ENCODE data around the gene BCL7B.
A peak's percentile ranks its signal among the peaks of the same experiment; 100 is the strongest.
"Not testable (repeated sequence)": the region's sequence is repeated elsewhere in the genome, so short reads cannot be mapped to it uniquely, and the experiment has no call there.

The BCL7B gene

GRCh38 chr7:73532224-73532623 is 25.3 kb downstream of the BCL7B start:
- no peak for DNase-seq

GRCh38 chr7:73530800-73531199 is 26.7 kb downstream of the BCL7B start:
- DNase-seq, result no peak

DNA sequence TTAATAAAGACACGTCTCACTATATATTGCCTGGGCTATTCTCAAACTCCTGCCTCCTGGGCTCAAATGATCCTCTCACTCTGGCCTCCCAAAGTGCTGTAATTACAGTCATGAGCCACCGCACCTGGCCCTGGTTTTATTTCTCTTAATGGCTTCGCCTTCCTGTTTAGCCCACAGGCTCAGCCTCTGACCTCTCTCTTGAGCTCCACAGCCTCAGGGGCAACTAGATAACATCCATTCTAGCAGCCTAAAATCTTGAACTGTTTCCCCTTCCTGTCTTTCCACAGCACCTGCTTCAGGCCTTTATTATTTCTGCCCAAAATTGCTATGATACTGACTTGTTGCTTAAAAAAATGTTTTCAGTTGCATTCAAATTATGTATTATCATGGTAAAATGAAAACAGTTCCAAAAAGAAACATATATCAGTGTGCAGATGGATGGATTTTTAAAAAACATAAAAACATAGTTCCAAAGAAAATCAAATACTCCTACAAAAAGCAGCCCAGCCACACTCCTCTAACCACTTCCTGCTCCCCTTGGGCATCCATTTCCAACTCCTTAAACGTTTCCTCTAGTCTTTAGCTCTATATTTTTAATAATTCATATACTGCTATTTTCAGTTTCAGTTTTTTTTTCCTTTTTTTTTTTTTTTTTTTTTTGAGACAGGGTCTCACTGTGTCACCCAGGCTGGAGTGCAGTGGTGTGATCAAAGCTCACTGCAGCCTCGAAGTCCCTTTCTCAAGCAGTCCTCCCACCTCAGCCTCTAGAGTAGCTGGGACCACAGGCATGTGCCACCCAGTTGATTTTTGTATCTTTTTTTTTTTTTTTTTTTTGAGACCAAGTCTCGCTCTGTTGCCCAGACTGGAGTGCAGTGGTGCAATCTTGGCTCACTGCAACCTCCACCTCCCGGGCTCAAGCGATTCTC is 30.3 kb downstream of the BCL7B start:
- no peak for DNase-seq

DNA sequence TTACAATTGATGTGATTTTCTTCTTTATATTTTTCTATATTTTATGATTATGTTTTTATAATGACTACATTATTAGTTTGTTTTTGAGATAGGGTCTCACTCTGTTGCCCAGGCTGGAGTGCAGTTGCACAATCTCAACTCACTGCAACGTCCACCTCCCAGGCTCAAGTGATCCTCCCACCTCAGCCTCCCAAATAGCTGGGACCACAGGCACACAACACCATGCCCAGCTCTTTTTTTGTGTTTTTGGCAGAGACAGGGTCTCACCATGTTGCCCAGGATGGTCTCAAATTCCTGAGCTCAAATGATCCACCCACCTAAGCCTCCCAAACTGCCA is 31.4 kb downstream of the BCL7B start:
- DNase-seq, result not testable (repeated sequence)

DNA sequence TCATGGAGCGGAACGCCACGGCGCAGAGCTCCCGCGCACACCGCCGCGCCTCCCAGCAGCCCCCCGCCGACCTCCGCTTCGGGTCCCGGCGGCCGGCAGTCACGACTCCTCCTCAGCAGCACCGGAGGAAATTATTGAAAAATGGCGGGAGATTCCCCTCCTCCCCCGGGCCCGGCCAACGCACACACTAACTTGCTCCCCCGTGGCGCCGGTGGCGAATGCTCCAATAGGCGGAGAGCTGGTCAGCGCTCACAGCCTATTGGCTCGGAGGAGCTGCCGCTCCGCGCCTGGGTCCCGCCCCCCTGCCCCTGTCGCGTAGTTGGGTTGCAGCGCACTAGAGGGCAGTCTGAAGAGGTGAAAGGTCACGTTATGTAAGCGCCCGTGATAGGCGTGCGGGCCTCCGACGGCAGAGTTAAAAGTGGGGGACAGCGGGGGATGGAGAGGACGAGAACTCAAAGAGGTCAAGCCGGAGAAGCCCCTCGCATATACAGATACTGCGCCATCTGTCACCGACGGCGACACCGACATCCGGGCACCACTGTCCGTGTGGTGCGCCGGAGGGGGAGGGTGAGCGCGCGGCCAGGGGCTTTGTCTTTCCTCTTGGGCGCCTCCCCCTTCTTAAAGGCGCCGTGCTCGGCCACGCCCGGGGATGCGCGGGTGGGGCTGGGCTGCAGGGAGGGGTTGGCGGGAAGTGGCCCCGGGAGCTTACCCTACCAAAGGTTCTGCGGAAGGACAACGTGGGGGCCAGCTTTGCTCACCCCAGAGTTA is 35.2 kb downstream of the BCL7B start, which contains the start of gene BAZ1B:
TSS of gene BAZ1B (minus strand) at position 189 of the 768 bp plus-strand sequence. CDS start 360 bp downstream, outside the sequence.
- DNase-seq, result peak; percentile 98

- DNase-seq, result no peak
Observed at GRCh38 chr7:73521636-73522104, 35.8 kb downstream of the BCL7B start.

- no peak for DNase-seq
Observed at GRCh38 chr7:73520673-73521635, 36.5 kb downstream of the BCL7B start.

GRCh38 chr7:73519867-73520672 is 37.4 kb downstream of the BCL7B start:
- peak in 1 of 2 experiments; percentile 43 for DNase-seq

DNA sequence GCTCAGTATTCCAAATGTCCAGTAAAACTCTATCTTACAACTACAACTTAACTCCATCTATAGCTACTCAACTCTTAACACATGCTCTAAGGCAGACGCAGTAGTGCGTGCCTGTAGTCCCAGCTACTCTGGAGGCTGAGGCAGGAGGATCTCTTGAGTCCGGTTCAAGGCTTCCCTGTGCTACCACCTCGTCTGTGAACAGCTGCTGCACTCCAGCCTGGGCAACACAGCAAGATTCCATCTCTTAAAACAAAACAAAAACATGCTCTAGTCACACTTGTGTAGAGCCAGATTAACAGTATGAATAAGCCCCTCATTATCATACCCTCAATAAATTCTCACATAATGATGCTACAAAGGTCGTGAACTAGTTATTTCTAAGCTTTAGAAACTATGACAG is 39.0 kb downstream of the BCL7B start:
- no peak for DNase-seq

DNA sequence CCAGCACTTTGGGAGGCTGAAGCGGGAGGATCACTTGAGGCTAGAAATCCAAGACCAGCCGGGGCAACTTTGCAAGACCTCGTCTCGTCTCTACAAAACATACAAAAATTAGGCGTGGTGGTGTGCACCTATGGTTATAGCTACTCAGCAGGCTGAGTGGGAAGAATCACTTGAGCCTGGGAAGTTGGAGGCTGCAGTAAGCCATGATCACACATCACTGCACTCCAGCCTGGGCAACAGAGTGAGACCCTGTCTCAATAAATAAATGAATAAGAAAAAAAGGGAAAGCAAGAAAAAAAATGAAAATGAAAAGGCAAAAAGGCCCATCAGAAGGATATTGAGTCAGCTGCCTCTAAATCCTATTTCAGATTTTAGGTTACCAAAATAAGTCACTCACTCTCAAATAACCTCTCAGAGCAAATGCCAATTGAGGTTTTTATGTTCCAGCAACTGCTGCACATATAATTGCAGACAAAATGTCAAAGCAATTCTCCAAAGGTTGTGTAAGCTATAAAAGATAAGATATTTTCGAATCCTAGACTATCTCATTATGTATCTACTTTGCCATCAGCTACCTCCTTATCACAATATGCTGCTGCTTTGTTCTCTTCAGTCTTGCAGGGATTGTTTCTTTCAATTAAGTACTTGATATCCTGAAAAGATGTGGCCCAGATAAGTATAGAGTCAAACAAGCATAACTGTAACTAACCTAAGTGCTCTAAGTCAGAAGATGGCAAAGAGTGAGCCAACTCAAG is 40.1 kb downstream of the BCL7B start:
- no peak for DNase-seq

GRCh38 chr7:73515178-73515577 is 42.3 kb downstream of the BCL7B start:
- no peak for DNase-seq

- peak; percentile 10 to 13 for DNase-seq
Observed at GRCh38 chr7:73512018-73512780, 45.3 kb downstream of the BCL7B start.

GRCh38 chr7:73509463-73509862 is 48.0 kb downstream of the BCL7B start:
- no peak for DNase-seq

DNA sequence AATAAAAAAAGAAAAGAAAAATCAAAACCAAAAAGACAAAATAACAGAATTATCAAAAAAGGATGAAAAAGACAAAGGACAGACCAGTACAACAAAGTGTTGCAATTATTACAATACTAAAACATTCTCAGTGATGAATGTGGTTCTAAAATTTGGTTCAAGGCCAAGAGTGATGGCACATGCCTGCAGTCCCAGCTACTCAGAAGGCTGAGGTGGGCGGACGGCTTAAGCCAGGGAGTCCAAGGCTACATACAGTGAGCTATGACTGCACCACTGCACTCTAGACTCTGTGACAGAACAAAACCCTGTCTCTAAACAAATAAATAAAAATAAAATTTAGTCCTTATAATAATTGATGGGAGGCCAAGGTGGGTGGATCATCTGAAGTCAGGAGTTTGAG is 49.9 kb downstream of the BCL7B start:
- DNase-seq, result no peak

DNA sequence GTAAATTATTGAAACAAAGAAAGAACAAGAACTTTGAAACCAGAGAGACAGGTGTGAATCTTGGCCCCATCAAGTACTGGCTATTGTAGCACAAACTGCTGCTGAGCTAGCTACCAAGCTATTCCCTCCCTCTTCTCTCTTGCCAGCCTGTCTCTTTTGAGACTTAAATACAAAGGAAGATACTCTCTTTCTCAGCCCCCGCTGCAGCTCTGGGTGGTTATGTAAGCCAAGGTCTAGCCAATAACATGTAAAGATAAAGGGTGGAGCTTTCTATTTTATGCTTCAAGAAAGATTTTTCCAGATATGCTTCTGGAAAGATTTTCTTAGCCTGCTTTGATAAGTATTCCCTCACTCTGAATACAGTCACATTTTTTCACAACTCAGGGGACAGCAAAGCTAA is 52.6 kb downstream of the BCL7B start:
- DNase-seq, result no peak

DNA sequence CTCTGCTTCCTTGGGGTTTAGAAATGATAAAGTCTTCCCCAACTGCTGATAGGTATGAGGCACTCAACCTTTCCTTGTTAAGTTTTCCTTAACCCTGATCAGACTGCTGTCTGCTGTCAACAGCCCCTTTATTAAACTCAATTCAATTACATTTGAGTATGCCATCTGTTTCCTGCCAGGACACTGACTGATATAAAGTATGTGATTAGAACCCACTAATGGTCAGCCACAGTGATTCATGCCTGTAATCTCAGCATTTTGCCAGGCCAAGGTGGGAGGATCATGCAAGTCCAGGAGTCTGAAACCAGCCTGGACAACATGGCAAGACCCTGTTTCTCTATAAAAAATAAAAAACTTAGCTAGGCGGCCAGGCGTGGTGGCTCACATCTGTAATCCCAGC is 53.5 kb downstream of the BCL7B start:
- DNase-seq, result no peak

DNA sequence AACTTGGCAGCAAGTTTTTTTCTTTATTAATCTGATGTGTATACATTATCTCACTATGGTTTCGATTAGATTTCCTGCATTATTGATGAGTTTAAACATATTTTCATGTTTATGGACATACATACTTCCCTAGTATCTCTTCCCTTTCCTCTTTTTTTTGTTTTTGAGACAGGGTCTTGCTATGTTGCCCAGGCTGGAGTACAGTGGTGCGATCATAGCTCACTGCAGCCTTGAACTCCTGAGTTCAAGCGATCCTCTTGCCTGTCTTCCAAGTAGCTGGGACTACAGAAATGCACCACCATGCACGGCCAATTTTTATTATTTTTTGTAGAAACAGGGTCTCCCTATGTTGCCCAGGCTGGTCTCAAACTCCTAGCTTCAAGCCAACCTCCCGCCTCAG is 54.3 kb downstream of the BCL7B start:
- DNase-seq, result no peak

DNA sequence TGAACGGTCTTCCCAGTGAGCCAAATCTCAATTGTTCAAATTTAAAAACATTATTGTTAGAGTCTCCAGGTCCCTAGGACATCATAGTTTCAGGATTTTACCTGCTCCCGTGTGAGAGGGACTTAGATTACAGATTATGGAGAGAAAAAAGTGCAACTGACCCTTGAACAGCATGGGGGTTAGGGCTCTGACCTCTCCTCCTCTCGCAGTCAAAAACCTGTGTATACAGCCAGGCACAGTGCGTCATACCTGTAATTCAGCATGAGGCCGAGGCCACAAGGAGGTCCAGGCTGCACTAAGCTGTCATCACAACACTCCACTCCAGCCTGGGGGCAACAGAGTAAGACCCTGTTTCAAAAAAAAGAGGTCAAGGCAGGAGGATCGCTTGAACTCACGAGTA is 60.9 kb downstream of the BCL7B start:
- DNase-seq, result no peak

DNA sequence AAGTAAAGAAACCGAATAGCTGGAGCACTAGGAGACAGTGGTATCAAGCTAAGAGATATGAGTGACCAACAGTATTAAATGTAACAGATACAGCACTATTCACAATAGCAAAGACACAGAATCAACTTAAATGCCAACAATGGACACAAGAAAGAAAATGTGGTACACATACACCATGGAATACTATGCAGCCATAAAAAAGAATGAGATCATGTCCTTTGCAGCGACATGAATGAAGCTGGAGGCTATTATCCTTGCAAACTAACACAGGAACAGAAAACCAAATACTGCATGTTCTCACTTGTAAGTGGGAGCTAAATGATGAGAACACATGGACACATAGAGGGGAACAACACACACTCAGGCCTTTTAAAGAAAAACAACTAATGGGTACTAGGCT is 62.0 kb downstream of the BCL7B start:
- DNase-seq, result not testable (repeated sequence)

DNA sequence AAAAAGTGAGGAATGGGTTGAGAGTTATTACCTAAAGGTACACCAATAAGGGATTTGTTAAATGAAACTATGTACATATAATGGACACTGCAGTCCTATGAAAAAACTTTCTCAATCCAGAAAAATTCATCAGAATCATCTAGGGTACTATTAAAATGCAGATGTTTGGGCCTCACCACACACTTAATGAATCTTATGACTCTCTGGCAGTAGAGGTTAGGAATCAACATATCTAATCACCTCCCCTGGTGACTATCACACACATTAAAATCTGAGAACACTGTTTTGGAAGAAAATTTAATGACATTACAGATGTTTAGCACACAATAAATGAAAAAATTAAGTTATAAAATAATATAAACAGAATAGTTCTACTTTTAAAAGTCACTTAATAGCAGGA is 67.5 kb downstream of the BCL7B start:
- DNase-seq, result no peak
